Measurements from ENCODE around the gene ALDH16A1.

The ALDH16A1 gene

DNA sequence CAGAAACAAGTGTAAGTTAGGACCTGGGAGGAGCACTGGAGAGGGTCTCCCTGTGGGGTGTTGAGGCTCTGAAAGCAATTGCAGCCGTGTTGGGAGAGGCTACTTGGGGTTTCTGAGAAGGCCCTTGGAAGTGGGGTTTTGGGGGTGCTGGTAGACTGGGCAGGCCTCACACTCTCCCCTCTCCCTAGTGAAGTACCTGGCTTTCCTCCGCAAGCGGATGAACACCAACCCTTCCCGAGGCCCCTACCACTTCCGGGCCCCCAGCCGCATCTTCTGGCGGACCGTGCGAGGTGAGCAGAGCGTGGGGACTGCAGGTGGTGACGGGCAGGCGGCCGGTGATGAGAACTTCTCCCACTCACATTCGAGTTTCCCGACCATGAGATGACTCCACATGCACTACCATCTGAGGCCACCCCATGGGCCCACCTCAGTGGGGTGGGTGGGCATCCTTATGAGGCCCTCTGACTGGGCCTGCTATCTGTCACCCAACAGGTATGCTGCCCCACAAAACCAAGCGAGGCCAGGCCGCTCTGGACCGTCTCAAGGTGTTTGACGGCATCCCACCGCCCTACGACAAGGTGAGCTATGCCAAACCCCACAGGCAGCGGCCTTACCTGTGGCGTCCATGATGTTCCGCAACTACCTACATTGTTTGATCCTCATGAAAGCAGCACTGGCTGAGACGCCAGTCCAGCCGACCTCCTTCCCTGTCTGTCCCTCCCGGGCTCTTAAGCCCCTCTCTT is 37.4 kb downstream of the ALDH16A1 start:
- no peak for DNase-seq

DNA sequence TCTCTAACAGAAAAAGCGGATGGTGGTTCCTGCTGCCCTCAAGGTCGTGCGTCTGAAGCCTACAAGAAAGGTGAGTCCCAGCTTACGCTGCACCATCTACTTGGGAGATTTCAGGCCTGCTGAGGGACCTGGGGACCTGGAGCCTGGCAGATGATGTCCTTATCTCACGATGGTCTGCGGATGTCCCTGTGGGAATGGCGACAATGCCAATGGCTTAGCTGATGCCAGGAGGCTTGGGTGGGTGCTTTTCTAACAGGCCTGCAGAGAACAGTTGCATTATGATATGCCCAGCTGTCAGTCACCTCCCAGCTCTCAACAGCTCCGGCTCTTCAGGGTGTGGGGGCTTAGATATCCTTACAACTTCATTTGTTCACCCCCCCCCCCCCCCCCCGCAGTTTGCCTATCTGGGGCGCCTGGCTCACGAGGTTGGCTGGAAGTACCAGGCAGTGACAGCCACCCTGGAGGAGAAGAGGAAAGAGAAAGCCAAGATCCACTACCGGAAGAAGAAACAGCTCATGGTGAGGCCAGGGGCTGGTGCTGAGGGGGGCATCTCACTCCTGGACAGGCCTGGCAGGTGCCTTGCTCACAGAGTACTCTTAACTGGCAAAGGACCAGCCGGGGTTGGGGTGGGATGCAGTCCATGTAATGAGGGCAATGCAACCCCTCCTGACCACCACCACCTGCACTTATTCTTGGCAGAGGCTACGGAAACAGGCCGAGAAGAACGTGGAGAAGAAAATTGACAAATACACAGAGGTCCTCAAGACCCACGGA is 38.2 kb downstream of the ALDH16A1 start:
- DNase-seq: no peak

DNA sequence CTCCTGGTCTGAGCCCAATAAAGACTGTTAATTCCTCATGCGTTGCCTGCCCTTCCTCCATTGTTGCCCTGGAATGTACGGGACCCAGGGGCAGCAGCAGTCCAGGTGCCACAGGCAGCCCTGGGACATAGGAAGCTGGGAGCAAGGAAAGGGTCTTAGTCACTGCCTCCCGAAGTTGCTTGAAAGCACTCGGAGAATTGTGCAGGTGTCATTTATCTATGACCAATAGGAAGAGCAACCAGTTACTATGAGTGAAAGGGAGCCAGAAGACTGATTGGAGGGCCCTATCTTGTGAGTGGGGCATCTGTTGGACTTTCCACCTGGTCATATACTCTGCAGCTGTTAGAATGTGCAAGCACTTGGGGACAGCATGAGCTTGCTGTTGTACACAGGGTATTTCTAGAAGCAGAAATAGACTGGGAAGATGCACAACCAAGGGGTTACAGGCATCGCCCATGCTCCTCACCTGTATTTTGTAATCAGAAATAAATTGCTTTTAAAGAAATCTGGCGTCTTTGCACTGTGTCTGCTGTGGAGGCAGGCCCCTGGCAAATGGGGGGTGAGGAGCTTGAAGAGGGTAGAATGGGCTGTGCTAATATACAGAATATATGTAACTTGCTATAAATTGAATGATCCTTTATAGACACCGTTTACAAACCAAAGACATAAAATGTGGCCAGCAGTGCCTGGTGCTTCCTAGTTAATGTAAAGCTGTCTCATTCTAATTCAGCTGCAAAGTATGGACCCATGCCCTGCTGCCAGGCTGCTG is 39.0 kb downstream of the ALDH16A1 start:
- no peak for DNase-seq

DNA sequence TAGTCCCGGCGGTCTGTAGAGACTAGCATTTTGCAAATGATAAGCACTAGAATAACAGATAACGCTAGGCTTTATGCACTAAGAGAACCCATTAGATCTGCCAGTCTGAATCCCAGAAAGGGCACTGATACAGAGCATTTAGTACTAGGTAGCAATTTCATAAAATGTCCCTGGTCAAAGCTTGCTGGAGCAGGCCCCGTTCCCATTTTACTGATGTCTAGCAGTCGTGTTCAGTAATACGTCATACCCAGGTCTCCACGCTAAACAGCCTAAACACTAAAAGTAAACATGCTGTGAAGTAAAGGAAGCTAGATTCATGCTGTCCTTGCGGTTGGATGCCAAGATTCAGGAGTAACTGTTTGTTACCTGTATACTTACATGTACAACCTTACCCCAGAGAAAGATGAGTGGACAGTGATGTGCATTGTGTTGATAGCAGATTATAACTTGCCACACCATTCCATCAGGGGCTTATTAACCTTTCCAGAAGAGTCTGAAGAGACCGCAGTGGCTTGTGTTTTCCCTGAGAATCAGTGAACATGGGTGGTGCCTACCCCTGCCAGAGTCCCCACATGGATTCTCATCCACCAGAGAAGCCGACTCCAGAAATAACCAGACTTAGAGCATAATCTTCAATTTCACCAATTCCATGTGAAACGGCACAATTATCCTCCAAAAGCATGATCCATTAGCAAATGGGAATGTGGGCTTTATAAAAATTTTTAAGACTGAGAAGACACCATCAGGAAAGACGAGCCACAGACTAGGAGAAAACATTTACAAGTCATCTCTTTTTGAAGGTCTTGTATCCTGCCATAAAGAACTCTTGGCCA is 39.8 kb downstream of the ALDH16A1 start:
- no peak for DNase-seq

DNA sequence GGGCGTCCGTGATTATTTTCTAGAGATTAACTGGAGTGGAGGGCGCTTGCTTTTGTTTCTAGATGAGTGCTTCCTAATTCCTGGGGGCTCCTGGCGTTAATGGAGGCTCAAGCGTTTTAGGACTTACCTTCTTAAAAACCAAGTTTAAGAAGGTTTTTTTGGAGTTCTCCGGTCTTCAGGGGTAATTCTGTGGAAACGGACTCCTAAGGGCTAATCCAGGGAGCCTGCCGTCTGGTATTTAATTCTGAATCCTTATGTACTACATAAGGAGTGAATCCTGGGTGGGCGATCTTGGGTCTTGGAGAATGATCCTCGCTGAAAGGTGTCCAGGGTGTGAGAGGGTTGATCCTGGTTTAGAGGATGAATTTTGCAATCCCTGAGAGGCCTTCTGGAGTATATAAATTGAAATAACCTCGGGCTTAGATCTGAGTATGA is 43.6 kb downstream of the ALDH16A1 start:
- DNase-seq: no peak

DNA sequence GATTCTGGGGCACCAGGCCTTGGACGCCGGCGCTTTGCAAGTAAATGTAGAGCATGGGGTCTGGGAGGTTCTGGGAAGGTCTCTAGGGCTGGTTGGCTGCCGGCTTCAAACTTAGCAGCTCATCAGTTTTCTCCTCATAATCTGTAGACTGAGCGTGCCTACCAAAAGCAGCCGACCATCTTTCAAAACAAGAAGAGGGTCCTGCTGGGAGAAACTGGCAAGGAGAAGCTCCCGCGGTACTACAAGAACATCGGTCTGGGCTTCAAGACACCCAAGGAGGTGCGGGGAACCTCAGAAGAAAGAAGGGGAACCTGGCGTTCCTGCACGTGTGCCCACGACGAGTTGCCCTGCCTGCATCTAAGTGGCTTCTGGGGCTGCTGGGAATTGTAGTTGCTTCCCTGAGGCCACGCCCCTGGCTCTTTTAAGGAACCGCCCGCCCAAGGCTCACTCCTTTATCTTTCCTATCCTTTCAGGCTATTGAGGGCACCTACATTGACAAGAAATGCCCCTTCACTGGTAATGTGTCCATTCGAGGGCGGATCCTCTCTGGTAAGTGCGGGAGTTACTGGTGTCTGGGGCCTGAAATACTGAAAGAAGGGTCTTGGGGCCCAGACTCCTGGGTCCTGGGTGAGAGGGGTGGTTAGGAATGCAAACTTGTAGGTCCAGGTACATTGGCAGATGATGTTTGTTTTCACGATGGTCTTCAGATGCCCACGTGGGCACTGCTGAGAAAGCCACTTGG is 44.2 kb downstream of the ALDH16A1 start:
- DNase-seq: no peak

DNA sequence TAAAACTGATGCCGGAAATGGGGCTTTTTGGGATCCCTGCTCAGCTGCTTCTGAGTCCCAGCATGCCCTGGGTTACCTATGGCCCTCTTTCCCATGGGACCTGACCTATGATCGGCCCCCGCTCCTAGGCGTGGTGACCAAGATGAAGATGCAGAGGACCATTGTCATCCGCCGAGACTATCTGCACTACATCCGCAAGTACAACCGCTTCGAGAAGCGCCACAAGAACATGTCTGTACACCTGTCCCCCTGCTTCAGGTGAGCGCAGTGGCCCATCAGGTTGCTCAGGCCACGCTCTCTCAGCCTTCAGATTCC is 44.7 kb downstream of the ALDH16A1 start:
- DNase-seq: no peak

DNA sequence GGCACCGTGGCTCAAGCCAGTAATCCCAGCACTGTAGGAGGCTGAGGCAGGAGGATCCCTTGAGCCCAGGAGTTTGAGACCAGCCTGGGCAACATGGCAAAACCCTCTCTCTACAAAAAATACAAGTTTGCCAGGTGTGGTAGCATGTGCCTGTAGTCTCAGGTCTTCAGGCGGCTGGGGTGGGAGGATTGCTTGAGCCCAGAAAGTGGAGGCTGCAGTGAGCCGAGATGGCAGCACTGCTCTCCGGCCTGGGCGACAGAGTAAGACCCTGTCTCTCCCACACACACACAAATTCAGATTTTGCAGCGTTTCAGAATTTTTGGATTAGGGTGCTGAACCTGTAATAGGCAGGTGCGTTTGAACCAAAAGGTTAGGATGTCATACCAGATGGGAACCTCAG is 45.5 kb downstream of the ALDH16A1 start:
- no peak for DNase-seq

DNA sequence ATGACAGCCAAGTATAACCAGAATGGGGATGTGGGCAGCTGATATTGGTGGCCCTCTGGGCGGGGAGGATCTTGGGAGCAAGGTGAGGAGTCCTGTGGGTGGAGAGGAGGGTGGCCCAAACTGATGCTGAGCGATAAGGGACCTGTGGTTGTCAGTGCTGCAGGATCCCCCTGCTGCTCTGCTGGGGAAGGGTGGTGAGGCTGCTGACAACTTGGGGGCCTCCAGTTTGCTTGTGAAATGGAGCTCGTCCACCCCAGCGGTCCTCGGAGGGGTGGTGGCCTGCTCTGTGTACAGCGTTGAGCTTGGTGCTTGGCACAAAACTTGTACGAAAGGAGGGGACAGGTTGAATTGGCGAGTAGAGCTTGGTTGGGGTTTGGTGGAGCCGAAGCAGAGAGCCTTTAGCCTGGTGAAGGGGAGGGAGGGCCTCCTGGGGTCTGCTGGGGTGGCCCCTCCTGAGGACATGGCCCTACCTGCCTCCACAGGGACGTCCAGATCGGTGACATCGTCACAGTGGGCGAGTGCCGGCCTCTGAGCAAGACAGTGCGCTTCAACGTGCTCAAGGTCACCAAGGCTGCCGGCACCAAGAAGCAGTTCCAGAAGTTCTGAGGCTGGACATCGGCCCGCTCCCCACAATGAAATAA is 46.1 kb downstream of the ALDH16A1 start:
- no peak for DNase-seq

DNA sequence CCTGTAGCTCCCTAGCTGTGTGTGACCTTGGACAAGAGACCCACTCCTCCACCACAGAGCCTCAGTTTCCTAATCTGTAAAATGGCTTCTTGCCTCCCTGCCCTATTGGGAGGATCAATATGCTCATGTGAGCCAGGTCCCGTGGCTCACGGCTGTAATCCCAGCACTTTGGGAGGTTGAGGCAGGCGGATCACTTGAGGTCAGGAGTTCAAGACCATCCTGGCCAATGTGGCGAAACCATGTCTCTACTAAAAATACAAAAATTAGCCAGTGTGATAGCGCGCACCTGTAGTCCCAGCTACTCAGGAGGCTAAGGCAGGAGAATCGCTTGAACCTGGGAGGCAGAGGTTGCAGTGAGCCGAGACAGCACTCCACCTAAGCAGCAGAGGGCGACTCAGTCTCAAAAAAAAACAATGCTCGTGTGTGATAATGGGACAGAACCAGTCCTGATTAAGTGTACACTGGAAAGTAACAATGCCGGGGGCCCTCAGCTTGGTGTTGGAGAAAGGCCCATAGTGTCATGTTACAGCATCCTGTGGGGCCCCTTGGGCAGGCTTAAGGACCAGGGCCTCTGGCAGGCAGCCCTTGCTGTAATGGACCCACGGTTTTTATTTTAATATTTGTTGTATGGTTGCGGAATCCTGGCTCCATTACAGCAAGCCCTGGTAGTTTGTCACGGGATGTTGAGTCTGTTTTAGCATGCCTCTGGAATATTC is 50.0 kb downstream of the ALDH16A1 start:
- peak; percentile 23 for DNase-seq

DNA sequence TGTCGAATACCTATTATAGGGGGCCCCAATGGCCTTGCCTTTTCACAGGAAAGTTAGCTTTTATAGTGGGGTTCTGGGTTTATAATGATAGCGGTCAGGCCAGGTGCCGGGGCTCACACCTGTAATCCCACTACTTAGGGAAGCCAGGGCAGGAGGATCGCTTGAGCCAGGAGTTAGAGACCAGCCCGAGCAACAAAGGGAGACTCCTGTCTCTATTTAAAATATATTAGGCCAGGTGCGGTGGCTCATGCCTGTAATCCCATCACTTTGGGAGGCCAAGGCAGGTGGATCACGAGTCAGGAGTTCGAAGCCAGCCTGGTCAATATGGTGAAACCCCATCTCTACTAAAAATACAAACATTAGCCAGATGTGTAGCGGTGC is 50.5 kb downstream of the ALDH16A1 start:
- DNase-seq: no peak

DNA sequence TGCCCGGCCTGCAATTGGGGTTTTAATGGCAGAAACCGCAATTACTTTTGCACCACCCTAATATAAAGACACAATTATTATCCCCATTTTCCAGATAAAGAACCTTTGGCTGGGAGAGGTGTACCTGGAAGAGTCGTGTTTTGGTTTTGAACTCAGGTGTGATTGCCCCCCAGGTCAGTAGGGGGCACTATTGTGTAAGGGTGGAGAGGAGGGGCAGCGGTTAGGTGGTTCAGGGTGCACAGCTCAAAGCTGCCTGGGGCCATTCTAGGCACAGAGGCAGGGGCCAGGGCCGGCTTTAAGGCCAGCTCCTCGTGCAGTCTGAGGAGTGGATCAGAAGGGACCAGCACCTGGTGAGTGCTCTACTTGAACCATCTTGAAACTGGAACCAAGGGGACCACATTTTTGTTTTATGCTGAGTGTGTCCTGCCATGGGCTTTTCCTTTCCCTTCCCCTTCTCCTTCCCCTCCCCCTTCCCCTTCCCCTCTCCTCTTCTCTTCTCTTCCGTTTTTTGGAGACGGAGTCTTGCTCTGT is 53.6 kb downstream of the ALDH16A1 start:
- no peak for DNase-seq

DNA sequence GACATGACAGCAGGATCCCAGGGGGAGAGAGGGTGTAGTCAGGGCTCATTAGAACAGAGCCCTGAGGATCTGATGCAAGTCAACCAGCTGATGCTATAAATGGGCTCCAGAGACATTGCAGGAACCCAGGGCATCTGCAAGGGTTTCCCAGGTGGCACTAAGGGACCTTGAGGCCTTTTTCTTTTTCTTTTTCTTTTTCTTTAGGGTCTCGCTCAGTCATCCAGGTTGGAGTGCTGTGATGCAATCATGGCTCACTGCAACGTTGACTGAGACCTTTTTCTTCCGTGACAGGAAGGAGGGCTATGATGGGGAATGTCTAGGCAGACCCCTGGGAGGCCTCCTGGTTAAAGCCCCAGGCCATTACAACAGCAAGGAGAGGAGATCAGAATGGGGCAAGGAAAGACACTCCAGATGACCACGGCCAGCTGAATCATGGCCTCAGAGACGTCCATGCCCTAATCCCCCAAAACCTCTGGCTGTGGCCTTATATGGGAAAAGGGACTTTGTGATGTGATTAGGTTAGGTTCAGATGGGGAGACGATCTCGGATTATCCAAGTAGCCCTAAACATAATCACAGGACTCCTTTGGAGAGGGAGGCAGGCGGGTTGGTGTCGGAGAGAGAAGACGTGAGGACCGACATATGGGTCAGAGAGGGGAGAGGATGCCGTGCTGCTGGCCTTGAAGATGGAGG is 54.9 kb downstream of the ALDH16A1 start:
- DNase-seq: no peak

DNA sequence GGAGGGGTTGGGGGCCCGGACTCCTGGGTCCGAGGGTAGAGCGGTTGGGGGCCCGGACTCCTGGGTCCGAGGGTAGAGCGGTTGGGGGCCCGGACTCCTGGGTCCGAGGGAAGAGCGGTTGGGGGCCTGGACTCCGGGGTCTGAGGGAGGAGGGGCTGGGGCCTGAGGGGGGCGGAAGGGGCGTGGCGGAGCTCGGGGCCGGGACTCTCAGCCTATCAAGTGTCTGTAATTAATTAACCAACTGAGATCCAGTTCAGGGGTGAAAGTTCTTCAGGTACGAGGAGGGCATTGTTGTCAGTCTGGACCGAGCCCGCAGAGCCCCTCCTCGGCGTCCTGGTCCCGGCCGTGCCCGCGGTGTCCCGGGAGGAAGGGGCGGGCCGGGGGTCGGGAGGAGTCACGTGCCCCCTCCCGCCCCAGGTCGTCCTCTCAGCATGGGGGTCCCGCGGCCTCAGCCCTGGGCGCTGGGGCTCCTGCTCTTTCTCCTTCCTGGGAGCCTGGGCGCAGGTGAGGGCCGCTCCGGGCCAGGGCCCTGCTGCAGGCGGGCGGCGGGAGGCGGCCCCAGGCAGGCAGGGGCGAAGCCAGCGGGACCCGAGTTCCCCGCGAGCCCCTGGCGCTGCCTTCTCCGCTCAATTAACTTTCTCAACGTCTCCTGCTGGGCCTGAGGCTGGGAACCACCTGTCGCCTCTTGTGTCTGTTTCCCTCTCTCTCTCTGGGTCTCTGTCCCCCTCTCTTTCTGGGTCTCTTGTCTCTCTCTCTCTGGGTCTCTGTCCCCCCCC is 60.1 kb downstream of the ALDH16A1 start:
- DNase-seq: no peak

DNA sequence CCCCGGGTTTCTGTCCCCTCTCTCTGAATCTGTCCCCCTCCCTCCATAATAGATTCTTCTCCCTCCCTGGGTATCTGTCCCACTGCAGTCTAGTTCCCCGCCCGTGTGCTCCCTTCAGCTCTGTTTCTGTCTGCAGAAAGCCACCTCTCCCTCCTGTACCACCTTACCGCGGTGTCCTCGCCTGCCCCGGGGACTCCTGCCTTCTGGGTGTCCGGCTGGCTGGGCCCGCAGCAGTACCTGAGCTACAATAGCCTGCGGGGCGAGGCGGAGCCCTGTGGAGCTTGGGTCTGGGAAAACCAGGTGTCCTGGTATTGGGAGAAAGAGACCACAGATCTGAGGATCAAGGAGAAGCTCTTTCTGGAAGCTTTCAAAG is 60.7 kb downstream of the ALDH16A1 start:
- DNase-seq: no peak

DNA sequence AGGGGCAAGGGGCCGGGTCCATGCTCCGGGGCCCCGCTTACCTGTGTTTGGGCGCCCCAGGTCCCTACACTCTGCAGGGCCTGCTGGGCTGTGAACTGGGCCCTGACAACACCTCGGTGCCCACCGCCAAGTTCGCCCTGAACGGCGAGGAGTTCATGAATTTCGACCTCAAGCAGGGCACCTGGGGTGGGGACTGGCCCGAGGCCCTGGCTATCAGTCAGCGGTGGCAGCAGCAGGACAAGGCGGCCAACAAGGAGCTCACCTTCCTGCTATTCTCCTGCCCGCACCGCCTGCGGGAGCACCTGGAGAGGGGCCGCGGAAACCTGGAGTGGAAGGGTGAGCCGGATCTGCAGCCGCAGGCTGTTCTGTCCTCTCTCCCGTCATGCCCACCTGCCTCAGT is 61.1 kb downstream of the ALDH16A1 start:
- DNase-seq: no peak

DNA sequence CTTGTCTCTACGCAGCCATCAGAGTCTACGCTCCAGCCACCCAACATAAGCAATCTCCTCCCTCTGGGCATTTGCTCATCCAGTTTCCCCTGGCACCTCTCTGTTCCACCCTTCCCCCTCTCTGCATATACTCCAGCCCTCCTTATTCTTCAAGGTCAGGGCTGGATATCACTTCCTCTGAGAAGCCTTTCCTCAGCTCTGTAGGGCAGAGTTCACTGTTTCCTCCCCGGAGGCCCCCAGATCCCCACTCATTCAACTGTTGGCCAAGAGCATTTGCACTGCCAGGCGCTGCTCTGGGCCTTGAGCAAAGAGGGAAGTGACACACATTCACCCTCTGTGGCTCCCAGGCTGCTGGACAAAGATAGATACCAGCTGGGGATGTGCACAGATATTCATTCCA is 62.7 kb downstream of the ALDH16A1 start:
- DNase-seq: no peak

DNA sequence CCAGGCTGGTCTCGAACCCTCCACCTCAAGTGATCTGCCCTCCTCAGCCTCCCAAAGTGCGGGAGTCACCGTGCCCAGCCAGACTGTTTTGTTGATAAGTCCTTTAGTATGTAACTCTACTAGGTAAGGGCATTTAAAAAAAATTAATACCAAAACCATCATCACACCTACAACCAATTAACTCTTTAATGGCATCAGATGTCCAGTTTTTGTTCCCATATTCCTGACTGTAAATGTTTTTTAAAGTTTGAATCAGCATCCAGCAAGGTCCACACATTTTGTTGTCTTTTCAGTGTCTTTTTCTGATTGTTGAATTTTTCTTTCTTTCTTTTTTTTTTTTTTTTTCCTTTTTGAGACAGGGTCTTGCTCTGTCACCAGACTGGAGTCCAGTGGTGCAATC is 65.0 kb downstream of the ALDH16A1 start:
- no peak for DNase-seq
